GM21390 (cell line): ENCODE results near the gene ODAD4.
"Not testable (repeated sequence)": the region's sequence is repeated elsewhere in the genome, so short reads cannot be mapped to it uniquely, and the experiment has no call there.

Source experiments
- ATAC-seq: cut with Tn5 transposase; IDR thresholded peaks from one replicate; pipeline ENCODE4 v1.9.1; 2021; ENCODE audit not compliant: unreplicated experiment

The ODAD4 gene

GRCh38 chr17:41996855-41997164 is 66.4 kb downstream of the ODAD4 start:
- no peak for ATAC-seq

- no peak for ATAC-seq
Observed at GRCh38 chr17:41998497-41998896, 68.1 kb downstream of the ODAD4 start.

DNA sequence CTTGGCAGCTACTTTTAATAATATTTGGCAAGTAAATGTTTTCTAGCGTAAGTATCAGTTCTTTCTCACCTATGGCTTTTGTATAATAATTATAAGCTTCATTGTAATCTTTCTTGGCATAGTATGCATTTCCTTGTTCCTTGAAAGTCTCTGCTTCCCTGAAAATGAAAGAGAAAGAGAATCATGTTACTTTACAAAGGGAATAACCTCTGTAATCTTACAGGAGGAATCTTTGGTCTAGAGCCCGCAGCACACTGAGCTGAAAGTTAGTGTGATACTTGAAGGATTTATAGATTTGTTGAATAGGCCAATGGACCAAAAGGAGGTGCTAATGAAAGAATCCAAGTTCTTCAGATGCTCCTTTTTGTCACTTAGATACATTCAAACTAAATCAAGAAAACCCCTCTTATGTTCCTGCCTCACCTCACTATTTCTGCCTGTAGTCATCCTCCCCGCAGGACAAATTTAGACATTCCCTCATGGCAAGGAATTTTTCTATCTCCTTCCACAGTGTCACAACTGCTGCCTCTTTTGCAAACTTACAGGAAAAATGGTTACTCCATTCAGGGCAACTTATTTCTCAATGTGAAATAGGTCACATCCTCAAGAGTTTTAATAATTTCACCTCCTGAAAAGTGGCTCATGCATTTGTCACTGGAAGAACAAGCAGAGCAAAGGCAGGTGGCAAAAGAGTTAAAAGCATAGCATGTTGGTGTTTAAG is 70.2 kb downstream of the ODAD4 start:
- ATAC-seq = no peak

DNA sequence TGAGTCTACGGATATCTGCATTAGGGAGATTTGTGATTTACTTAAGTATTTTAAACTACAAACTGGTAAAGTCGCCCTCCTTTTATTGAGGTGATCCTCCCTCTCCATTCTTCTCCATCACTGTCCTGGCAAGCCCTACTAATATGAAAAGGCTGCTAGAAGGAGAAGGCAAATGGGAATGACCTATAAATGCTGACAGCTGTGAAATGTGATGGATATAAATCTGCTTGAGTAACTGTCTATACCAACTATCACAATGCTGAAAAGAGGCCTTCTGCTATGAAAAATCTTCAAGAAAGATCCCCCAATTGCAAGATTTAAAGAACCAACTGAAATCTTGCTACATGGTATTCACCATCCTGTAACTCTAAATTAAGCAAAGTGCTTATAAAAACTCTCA is 71.3 kb downstream of the ODAD4 start:
- ATAC-seq = no peak

GRCh38 chr17:42002175-42002791 is 71.9 kb downstream of the ODAD4 start:
- no peak for ATAC-seq

DNA sequence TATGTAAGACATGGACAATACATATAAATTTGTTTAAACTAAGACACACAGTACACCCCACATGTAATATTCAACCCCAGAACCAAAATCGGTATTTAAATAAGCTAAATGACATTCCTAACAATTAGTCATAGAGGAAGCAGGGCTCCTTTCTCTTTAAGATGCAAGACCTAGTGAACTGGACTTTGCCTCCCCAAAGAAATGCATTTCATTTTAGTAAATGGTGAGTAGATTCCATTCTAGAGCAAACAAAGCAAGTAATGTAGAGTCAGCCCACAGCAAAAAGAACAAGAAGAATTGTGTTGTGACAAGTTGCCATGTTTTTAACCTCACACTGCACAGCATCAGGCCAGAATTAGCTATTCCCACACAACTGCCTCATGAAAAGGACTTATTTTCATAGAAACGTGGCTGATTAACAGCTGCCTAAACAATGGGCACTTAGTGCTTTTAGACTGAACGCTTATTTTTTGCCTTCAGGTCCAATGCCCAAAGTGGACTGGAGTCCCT is 72.4 kb downstream of the ODAD4 start:
- no peak for ATAC-seq

- no peak for ATAC-seq
Observed at GRCh38 chr17:42005166-42005565, 74.7 kb downstream of the ODAD4 start.

GRCh38 chr17:42009170-42009569 is 78.8 kb downstream of the ODAD4 start:
- no peak for ATAC-seq

GRCh38 chr17:42010266-42010680 is 79.9 kb downstream of the ODAD4 start:
- not testable (repeated sequence) for ATAC-seq

DNA sequence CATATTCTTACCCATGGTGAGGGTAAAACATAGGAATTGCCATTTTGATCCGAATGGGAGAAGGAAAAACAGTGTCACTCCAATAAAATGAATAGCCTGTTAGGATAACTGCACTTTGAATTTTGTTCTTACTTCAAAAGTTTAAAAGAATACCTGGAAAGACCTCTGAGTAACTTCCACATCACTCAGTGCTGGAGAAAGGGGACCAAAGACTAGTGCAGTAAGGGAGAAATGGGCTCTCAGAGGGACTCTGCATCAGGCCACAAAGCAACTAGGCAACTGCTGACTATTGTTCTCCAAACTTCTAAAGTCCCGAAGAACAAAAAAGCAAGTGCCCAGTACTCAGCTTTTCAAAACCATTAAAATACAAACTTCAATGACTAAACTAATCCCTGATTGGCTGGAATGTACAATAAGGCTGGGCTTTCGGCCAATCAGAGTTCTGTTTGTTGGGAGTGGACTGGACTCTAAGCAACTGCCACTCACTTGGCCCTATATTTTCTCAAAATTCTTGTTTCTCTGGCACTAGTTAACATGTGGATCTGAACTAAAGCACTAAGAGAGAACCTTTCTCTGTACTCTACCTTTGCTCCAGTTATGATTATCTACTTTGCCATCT is 80.6 kb downstream of the ODAD4 start:
- no peak for ATAC-seq

GRCh38 chr17:42012363-42012762 is 81.9 kb downstream of the ODAD4 start:
- ATAC-seq = not testable (repeated sequence)

GRCh38 chr17:42013740-42014139 is 83.3 kb downstream of the ODAD4 start:
- ATAC-seq = not testable (repeated sequence)
